ENCODE data around the gene GPR3.

The GPR3 gene

GRCh38 chr1:27397749-27398148 is 5.3 kb downstream of the GPR3 start:
- Histone ChIP-seq H4K20me1 (ENCODE audit: insufficient read depth) (no peaks in the 10 kb centered on the region), H3K79me2 (ENCODE audit: insufficient read depth, low read depth) (no peaks in the 10 kb centered on the region), H3K27ac (no peak overlapping the region), H3K9ac (no peak overlapping the region), H3K27me3 (ENCODE audit: insufficient read depth, low read depth) (no peaks in the 10 kb centered on the region), H3K4me3 (IDR thresholded peaks at IDR 0.05; ENCODE audit: insufficient read depth, low read depth, low read length) (no peak overlapping the region), H3K4me2 (no peak overlapping the region), H3K36me3 (ENCODE audit: insufficient read depth) (no peaks in the 10 kb centered on the region), H2AFZ (ENCODE audit: low read depth) (no peak overlapping the region), H3K4me1 (ENCODE audit: low read depth, poor library complexity, severe bottlenecking) (peaks cover 7% of the 10 kb centered on the region)
- TF ChIP-seq CTCF (conservative IDR thresholded peaks at IDR 0.05; ENCODE audit: low read depth, low read length), result no peak

- H3K4me2 ChIP-seq, result no peak overlapping the region
- peaks cover 7% of the 10 kb centered on the region for H3K4me1 ChIP-seq (ENCODE audit: low read depth, poor library complexity, severe bottlenecking)
- no peak overlapping the region; the same call in 1 of the 2 replicates for H3K27ac ChIP-seq
- H3K4me3 ChIP-seq (IDR thresholded peaks at IDR 0.05; ENCODE audit: insufficient read depth, low read depth, low read length), result no peak overlapping the region
- H3K27me3 ChIP-seq (ENCODE audit: insufficient read depth, low read depth), result no peaks in the 10 kb centered on the region
- no peaks in the 10 kb centered on the region for H4K20me1 ChIP-seq (ENCODE audit: insufficient read depth)
- no peak overlapping the region for H3K9ac ChIP-seq
- no peaks in the 10 kb centered on the region for H3K79me2 ChIP-seq (ENCODE audit: insufficient read depth, low read depth)
- TF ChIP-seq CTCF (conservative IDR thresholded peaks at IDR 0.05; ENCODE audit: low read depth, low read length), result no peak
- no peaks in the 10 kb centered on the region for H3K36me3 ChIP-seq (ENCODE audit: insufficient read depth)
- no peak overlapping the region for H2AFZ ChIP-seq (ENCODE audit: low read depth)
Observed at GRCh38 chr1:27398405-27399149, 6.2 kb downstream of the GPR3 start.

GRCh38 chr1:27399251-27400025 is 7.0 kb downstream of the GPR3 start:
- no peak overlapping the region for H2AFZ ChIP-seq (ENCODE audit: low read depth)
- no peak for TF ChIP-seq CTCF (conservative IDR thresholded peaks at IDR 0.05; ENCODE audit: low read depth, low read length)
- no peak overlapping the region; the same call in 1 of the 2 replicates for H3K27ac ChIP-seq
- no peaks in the 10 kb centered on the region for H3K79me2 ChIP-seq (ENCODE audit: insufficient read depth, low read depth)
- H4K20me1 ChIP-seq (ENCODE audit: insufficient read depth), result no peaks in the 10 kb centered on the region
- no peak overlapping the region for H3K9ac ChIP-seq
- no peaks in the 10 kb centered on the region for H3K36me3 ChIP-seq (ENCODE audit: insufficient read depth)
- no peak overlapping the region for H3K4me3 ChIP-seq (IDR thresholded peaks at IDR 0.05; ENCODE audit: insufficient read depth, low read depth, low read length)
- peaks cover 7% of the 10 kb centered on the region for H3K4me1 ChIP-seq (ENCODE audit: low read depth, poor library complexity, severe bottlenecking)
- H3K4me2 ChIP-seq, result no peak overlapping the region
- H3K27me3 ChIP-seq (ENCODE audit: insufficient read depth, low read depth), result no peaks in the 10 kb centered on the region

- H3K4me3 ChIP-seq (IDR thresholded peaks at IDR 0.05; ENCODE audit: insufficient read depth, low read depth, low read length), result no peak overlapping the region
- no peak overlapping the region for H3K9ac ChIP-seq
- H3K79me2 ChIP-seq (ENCODE audit: insufficient read depth, low read depth), result no peaks in the 10 kb centered on the region
- peaks cover 3% of the 10 kb centered on the region for H3K4me1 ChIP-seq (ENCODE audit: low read depth, poor library complexity, severe bottlenecking)
- H3K4me2 ChIP-seq, result no peak overlapping the region
- H3K27ac ChIP-seq, result no peak overlapping the region
- TF ChIP-seq CTCF (conservative IDR thresholded peaks at IDR 0.05; ENCODE audit: low read depth, low read length), result no peak
- H2AFZ ChIP-seq (ENCODE audit: low read depth), result no peak overlapping the region
- H3K36me3 ChIP-seq (ENCODE audit: insufficient read depth), result no peaks in the 10 kb centered on the region
- H4K20me1 ChIP-seq (ENCODE audit: insufficient read depth), result no peaks in the 10 kb centered on the region
- H3K27me3 ChIP-seq (ENCODE audit: insufficient read depth, low read depth), result no peaks in the 10 kb centered on the region
Observed at GRCh38 chr1:27400082-27400962, 7.9 kb downstream of the GPR3 start.

Measured in KMS-11 (cell line).